GM19468 (cell line): Measurements from ENCODE around the gene MYBPC2.
"Not testable (repeated sequence)": the region's sequence is repeated elsewhere in the genome, so short reads cannot be mapped to it uniquely, and the experiment has no call there.

ENCODE experiments used
- ATAC-seq: cut with Tn5 transposase; IDR thresholded peaks from one replicate; pipeline ENCODE4 v1.9.1; 2021; ENCODE audit warnings: mild to moderate bottlenecking, moderate library complexity, moderate number of reproducible peaks; ENCODE audit not compliant: unreplicated experiment; ENCODE audit errors: extremely low read depth

MYBPC2 gene

DNA sequence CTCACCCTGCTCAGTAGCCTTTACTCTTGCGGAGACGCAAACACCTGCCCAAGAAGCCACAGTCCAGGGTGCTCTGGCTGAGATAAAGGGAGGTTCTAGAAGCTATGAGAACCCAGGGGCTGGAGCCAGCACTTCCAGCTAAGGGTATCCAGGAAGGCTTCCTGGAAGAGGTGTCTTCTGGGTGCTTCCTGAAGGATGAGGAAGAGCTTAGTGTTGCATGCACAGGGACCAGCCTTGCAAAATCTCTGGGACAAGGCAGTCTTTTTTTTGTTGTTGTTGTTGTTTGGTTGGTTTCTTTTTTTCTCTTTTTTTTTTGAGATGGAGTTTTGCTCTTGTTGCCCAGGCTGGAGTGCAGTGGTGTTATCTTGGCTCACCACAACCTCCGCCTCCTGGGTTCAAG, 20.6 kb downstream of the MYBPC2 start:
- ATAC-seq = no peak

DNA sequence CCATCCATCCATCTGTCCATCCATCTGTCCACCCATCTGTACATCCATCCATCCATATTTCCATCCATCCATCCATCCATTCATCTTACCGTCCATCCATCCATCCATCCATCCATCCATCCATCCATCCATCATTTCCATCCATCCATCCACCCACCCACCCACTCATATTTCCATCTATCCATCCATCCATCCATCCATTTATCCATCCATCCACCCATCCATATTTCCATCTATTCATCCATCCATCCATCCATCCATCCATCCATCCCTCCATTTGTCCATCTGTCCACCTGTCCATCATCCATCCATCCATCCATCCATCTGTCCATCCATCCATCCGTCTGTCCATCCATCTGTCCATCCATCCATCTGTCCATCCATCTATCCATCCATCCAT, 23.3 kb downstream of the MYBPC2 start:
- no peak for ATAC-seq

DNA sequence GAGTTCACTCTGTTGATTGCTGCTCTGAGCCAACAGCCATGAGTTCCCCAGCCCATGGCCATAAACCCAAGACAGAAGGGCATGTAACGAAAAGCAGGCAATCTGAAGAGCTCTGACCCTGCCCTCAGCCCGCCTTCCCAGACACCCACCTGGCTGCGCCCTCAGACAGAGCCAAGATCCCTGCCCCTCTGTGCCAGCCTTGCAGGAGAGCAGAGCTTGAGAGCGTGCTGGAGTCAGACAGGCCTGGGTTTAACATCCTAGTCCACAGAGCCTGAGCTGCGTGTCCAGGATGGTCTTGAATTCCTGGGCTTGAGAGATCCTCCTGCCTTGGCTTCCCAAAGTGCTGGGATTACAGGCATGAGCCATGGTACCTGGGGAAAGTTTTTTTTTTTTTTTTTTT, 24.6 kb downstream of the MYBPC2 start:
- ATAC-seq = no peak

DNA sequence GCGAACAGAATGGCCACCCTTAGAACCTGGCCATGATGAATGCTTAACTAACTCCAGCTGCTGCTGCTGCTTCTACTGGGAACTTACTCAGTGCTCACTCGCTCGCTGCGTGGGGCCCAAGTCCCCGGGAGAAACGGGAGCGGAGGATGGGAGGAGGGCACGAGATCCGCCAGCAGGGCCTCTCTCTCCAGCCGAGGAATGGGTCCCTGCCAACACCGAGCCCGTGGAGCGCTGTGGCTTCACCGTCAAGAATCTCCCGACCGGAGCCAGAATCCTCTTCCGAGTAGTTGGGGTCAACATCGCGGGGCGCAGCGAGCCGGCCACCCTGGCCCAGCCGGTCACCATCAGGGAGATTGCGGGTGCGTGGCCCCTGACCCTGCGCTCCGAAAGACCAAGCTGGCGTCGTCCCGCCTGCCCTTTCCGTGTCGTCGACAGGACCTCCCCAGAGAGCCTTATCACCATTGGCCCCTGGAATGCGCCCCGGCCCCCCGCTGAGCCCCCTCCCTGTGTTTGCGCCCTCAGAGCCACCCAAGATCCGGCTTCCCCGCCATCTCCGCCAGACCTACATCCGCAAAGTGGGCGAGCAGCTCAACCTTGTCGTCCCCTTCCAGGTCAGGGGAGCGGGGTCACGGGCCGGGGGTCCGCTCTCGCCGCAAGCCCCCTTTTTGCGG, 25.8 kb downstream of the MYBPC2 start:
- no peak for ATAC-seq

DNA sequence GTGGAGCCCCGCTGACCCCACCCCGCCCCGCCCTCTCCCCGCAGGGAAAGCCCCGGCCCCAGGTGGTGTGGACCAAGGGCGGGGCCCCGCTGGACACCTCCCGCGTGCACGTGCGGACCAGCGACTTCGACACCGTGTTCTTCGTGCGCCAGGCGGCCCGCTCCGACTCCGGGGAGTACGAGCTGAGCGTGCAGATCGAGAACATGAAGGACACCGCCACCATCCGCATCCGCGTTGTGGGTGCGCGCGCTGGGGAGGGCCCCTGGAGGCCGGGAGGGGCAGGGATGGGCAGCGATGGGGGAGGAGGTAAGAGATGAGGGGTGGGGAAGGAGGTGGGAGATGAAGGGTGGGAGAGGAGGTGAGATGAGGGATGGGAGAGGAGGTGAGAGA, 26.4 kb downstream of the MYBPC2 start:
- ATAC-seq = no peak

DNA sequence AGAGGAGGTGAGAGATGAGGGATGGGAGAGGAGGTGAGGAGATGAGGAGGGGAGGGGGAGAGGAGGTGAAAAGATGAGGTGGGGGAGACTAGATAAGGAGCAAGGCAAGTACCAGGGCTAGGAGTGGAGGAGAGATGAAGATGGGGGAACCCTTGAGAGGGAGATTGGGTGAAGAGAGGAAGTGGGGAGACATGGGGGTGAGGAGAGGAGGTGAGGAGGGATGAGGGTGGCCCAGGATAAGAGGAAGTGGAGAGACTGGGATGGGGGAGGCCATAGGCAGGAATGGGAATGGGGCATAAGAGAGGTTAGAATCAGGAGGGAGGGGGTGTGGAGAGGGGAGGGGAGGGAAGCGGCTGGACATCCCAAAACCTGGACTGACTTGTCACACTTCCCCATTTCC, 26.9 kb downstream of the MYBPC2 start:
- ATAC-seq = no peak

DNA sequence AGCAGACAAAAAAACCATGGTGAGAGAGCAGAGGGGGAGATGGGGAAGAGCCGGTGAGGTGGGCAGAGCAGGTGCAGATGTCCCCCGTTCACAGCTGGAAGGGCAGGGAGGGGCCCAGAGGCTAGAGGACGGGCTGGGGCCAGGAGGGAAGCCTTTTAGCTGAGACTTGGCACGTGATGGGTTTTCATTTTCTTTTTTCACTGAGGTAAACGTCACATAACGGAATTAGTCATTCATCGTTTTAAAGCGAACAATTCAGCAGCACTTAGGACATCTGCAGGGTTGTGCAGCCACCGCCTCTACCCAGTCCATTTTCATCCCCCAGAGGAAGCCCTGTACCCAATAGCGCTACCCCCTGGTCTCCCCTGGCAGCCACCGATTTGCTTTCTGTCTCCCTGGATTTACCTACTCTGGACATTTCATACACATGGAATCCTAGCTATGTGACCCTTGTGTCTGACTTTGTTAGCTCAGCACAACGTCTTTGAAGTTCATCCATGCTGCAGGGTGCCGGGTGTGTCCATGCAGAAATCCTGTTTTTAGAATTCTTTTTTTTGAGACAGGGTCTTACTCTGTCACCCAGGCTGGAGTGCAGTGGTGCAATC, 27.6 kb downstream of the MYBPC2 start:
- ATAC-seq = no peak

DNA sequence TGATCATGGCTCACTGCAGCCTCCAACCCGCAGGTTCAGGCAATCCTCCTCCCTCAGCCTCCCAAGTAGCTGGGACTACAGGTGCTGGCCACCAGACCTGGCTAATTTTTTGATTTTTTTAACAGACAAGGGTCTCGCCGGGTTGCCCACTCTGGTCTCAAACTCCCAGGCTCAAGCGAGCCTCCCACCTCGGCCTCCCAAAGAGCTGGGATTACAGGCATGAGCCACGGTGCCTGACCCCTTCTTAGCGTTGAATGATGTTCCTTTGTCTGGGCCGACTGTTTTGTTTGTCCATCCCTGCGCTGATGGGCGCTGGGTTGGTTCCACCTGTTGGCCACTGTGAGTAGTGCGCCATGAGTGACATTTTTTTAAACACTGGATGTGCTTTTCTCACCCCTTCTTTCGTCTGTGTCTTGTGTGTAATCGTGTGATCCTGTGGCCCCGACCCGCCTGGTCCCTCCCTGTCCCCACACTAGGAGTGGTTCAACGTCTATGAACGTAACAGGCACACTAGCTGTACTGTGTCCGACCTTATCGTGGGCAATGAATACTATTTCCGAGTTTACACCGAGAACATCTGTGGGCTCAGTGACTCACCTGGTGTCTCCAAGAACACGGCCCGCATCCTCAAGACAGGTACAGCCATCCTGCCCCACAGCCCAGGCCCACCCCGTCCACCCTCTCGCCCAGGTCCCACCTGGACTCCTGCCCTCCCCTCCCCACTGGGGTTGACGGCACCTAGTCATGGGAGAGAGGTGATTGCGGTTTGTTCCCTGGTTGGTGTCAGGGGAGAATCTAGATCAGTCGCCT, 28.6 kb downstream of the MYBPC2 start:
- no peak for ATAC-seq

DNA sequence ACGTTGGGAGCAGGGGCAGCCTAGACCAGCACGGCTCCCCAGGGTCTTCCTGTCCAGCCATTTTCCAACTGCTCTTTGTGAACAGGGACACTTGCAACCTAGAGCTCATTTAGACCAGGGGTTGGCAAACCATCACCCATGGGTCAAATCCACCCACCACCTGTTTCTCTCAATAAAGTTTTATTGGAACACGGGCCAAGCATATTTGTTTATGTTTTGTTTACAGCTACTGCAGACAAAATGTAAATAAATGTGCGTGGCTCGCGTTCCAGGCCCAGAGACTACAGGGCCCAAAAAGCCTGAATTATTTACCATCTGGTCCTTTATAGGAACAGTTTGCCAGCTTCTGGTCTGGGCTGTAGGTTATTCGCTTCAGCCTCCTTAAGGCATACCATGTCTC, 30.3 kb downstream of the MYBPC2 start:
- ATAC-seq = no peak

DNA sequence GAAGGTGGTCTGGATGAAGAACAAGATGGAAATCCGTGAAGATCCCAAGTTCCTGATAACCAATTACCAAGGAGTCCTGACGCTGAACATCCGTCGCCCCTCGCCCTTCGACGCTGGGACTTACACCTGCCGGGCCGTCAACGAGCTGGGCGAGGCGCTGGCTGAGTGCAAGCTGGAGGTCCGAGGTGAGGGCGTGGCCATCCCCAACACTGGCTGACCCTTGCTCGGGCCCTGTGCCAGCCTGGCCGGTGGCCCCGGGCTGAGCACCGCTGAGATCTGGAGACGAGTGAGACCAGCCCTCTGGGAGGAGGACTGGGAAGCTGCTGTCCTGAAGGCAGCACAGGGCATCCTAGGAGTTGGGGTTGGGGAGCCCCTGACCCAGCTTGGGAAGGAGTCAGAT, 31.7 kb downstream of the MYBPC2 start:
- no peak for ATAC-seq

DNA sequence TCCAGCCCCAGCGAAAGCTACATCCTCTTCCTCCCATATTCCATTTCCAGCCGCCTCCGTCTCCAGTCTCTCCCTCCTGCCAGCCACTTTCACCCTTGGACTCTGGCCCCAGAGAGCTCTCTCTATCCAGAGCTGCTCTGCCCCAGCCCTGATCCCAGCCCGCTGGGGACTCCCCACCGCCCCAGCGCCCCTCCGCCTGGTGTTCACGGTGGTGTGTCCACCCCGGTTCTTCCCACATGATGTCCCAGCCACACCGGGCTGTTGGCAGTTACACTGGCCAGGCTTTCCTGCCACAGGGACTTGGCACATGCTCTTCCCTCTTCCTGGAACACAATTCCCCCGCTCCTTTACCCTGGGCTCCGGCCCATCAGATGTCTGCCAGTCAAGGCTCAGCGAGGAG, 32.3 kb downstream of the MYBPC2 start:
- no peak for ATAC-seq

DNA sequence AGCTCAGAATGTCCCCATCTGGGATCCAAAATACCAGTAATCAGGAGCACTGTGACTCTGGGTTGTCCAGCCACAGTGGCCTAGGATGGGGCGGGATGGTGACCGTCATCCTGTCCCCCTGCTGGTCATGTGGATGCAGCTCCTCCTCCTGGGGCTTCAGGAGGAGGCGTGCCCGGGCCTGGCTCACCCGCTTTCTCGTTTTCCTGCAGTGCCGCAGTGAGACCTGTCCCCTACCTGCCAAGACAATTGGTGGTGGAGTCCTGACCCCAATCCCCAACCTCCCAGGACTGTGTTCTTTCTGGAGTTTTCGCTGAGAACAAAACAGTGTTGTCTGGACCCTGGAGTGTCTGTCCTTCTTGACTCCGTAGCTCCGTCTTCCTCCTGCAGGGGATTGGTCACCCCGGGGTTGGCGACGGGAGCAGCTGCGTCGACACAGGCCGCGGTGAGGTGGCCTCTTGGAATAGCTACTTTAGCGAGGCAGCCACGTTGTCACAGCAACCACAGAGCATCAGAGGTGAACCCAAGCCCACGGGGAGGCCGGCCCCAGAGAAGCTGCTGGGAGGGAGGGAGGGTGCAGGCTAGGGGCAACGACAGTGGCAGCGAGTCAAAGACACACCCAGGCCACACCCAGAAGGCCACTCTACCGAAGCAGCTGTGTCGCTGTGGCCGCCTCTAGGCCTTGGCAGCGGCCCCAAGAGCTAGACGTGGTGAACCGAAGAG, 33.5 kb downstream of the MYBPC2 start:
- ATAC-seq = no peak

DNA sequence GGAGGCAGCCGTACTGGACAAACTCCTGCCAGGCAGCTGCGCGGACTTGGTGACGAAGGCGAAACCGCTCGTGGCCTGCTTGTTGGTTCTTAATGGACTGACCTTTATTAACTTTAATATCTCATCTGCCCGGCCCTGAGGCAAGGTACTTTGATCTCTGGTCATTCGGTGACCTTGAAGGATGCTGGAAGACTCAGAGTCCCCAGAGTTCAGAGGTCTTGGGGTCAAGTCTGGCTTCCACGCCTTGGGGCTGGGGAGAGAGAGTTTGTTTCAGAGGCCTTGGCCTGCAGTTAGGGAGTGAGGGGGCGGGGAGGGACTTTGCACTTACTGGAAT, 34.0 kb downstream of the MYBPC2 start:
- ATAC-seq = no peak

DNA sequence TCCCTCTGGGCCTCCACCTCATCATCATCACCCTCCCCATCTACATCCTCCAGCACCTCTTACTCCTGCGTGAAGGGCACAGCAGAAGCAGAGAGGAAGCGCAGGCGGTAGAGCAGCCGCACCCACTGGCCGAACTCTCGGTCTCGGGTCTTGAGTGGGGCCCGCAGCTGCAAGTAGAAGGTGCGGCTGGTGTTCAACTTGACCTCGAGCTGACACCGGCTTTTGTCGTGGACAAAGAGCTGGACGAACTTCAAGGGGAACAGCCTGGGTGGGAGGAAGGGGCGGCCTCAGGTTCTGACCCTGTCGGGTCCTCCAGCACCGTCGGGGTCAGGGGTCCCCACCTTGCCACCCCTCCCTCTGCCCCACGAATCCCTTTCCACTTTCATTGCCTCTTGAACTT, 34.9 kb downstream of the MYBPC2 start:
- ATAC-seq = no peak

DNA sequence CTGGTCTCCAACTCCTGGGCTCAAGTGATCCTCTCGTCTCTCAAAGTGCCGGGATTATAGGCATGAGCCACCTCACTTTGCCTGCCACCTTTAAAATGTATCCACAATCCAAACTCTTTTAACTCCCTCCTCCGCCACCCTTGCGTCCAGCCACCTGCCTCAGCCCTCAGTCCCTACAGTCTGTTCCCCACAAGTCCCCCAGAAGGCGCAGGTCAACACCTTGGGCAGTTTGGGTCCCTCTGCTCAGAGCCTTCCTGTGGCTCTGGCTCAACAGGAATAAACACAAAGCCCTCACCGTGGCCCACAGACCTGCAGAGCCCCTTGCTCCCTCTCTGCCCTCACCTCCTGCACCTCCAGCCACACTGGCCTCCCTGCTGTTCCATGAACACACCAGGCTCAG, 36.1 kb downstream of the MYBPC2 start:
- ATAC-seq = no peak

DNA sequence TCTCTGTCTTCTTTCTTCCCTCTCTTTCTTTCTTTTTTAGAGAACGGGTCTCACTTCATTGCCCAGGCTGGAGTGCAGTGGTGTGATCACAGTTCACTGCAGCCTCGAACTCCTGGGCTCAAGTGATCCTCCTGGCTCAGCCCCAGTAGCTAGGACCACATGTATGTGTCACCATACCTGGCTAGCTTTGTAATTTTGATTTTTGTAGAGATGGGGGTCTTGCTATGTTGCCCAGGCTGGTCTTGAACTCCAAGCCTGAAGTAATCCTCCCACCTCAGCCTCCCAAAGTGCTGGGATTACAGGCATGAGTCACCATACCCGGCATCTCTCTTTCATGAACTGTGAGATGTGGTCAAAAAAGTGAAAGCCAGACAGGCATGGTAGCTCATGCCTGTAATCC, 40.6 kb downstream of the MYBPC2 start:
- ATAC-seq = not testable (repeated sequence)

DNA sequence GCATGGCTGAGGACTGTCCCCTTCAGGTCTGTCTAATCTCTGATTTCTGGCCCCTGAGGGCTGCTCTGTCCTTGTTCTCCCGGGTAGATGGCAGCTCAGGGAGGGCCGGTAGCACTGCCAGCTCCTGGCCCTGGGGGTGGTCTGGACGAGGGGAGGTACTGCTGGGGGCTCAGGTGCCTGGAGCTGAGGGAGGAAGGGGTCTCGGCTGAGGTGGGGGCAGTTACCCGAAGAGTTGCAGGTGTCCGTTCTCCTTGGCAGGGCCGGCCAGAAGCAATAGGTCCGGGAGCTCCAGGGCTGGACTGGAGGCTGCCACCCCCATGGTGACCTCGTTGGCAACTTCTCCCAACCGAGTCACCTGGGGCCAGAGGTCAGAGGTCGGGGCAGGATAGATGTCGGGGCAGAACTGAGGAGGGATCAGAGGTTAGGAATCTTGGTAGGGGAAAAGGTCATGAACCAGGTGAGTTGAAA, 42.4 kb downstream of the MYBPC2 start:
- ATAC-seq = no peak

DNA sequence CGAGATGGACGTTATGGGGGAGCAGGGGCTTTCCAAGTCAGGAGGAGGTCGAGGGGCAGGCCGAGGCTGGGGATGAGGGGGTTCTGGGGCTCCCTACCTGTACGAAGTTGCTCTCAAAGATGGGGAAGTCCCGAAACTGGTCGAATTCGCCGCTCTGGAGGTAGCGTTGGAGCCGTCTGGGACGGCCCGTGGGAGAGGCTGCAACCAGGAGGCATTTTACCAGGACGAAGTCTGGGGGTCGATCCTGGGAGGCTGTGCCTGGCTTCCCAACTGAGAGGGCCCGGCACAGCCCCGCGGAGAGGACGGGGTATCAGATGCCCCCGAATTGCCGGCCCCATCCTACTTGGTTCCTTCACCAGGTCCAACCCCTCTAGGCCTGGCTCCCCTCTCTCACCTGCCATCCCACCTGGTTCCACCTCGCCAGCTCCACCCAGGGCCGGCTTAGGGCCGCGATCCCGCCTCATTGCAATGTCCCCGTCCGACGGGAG, 43.1 kb downstream of the MYBPC2 start:
- ATAC-seq = no peak

DNA sequence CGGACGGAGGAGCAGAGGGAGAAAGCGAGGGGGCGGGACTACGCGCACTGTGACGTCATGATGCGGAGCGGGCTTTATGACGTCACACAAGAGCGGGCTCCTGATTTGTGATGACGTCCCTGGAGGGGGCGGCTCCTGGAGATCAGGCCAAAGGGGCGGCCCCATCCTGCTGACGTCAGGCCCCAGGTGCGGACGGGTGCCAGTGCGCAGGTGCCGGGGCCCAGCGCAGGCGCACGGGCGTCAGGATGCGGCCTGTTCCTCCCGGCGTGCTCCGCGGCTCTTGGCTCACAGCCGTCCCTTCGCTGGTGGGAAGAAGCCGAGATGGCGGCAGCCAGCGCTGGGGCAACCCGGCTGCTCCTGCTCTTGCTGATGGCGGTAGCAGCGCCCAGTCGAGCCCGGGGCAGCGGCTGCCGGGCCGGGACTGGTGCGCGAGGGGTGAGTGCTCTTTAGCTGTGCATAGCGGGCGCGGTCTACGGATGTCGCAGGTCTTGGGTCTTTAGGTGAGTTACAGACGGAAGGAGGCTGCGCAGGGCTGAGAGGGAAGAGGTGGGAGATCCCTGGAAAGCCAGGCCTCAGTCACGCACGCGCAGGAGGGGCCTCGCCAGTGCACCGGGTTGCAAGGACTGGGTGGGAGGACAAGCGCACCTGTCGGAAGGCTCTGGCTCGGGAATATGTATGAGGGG, 43.7 kb downstream of the MYBPC2 start, which contains the start of the genes EMC10 and GARIN5A:
EMC10 (plus strand) TSS at position 284 of the 683 bp plus-strand sequence; CDS start at position 322, 38 bp downstream.
GARIN5A (minus strand) TSS at position 625 of the 683 bp plus-strand sequence; CDS start at position 165, 460 bp downstream.
- ATAC-seq = peak; percentile 61

DNA sequence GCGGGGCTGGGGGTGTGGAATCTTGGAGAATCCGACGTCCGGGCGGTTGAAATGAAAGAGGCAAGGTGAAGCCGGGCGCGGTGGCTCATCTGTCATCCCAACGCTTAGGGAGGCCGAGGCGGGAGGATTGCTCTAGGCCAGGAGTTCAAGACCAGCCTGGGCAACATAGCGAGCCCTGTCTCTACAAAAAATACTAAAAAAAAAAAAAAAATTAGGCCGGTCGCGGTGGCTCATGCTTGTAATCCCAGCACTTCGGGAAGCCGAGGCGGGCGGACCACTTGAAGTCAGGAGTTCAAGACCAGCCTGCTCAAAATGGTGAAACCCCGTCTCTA, 44.2 kb downstream of the MYBPC2 start:
- no peak for ATAC-seq
